ENCODE measurements around the gene KASH5. TPM values are rescaled to one million over a fixed set of nuclear protein-coding genes. Genes with fewer than 3 reads are reported as not detected.

Gene KASH5
- total and polyA plus RNA-seq, 2 of the 13 experiments (the other 11 are each of a cell fraction or from before 2014, with no cell fraction given) = not detected

- TF ChIP-seq CTCF (CRISPR knock-in tag; IDR thresholded peaks at IDR 0.05) (peak; percentile 96), ZNF589 (CRISPR knock-in tag; conservative IDR thresholded peaks at IDR 0.05) (no peak), RAD21 (CRISPR knock-in tag; IDR thresholded peaks at IDR 0.05) (peak; percentile 85), MEIS2 (CRISPR knock-in tag; IDR thresholded peaks at IDR 0.05) (peak; percentile 64; the same call in 1 of the 2 replicates), FOXA1 (IDR thresholded peaks at IDR 0.05) (no peak), FOXA1 (CRISPR knock-in tag; IDR thresholded peaks at IDR 0.05) (no peak), HNF1B (CRISPR knock-in tag; IDR thresholded peaks at IDR 0.05) (0 out of 2 replicates have a peak, but pooled peaks have one; percentile 31), SMC3 (IDR thresholded peaks at IDR 0.05; ENCODE audit: low read length) (peak; percentile 77), ZNF253 (CRISPR knock-in tag; IDR thresholded peaks at IDR 0.05; ENCODE audit: borderline replicate concordance) (no peak), PPARG (CRISPR knock-in tag; conservative IDR thresholded peaks at IDR 0.05) (no peak), ZNF557 (CRISPR knock-in tag; IDR thresholded peaks at IDR 0.05) (no peak), ZNF12 (CRISPR knock-in tag; IDR thresholded peaks at IDR 0.05) (no peak), AFF4 (CRISPR knock-in tag; IDR thresholded peaks at IDR 0.05) (no peak), AGO2 (optimal IDR thresholded peaks at IDR 0.05; ENCODE audit: low read depth, low read length) (no peak)
- TF ChIP-seq, protein P1, sequence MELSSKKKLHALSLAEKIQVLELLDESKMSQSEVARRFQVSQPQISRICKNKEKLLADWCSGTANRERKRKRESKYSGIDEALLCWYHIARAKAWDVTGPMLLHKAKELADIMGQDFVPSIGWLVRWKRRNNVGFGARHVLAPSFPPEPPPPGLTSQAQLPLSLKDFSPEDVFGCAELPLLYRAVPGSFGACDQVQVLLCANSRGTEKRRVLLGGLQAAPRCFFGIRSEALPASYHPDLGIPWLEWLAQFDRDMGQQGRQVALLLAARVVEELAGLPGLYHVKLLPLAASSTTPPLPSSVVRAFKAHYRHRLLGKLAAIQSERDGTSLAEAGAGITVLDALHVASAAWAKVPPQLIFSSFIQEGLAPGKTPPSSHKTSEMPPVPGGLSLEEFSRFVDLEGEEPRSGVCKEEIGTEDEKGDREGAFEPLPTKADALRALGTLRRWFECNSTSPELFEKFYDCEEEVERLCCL (CRISPR knock-in tag; IDR thresholded peaks at IDR 0.05; ENCODE audit: borderline replicate concordance) = no peak
- TF ChIP-seq, protein P2, sequence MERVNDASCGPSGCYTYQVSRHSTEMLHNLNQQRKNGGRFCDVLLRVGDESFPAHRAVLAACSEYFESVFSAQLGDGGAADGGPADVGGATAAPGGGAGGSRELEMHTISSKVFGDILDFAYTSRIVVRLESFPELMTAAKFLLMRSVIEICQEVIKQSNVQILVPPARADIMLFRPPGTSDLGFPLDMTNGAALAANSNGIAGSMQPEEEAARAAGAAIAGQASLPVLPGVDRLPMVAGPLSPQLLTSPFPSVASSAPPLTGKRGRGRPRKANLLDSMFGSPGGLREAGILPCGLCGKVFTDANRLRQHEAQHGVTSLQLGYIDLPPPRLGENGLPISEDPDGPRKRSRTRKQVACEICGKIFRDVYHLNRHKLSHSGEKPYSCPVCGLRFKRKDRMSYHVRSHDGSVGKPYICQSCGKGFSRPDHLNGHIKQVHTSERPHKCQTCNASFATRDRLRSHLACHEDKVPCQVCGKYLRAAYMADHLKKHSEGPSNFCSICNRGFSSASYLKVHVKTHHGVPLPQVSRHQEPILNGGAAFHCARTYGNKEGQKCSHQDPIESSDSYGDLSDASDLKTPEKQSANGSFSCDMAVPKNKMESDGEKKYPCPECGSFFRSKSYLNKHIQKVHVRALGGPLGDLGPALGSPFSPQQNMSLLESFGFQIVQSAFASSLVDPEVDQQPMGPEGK (CRISPR knock-in tag; IDR thresholded peaks at IDR 0.05) = peak; percentile 33; the same call in 1 of the 2 replicates
- TF ChIP-seq, protein P3, sequence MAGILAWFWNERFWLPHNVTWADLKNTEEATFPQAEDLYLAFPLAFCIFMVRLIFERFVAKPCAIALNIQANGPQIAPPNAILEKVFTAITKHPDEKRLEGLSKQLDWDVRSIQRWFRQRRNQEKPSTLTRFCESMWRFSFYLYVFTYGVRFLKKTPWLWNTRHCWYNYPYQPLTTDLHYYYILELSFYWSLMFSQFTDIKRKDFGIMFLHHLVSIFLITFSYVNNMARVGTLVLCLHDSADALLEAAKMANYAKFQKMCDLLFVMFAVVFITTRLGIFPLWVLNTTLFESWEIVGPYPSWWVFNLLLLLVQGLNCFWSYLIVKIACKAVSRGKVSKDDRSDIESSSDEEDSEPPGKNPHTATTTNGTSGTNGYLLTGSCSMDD (CRISPR knock-in tag; IDR thresholded peaks at IDR 0.05) = no peak
These were observed 3.7 kb downstream of the KASH5 start (continued) for GRCh38 chr19:49391581-49392399.

Measured in HepG2 (cell line).